GM12874 (cell line): Measurements from ENCODE around the gene FBXL7.

ENCODE experiments used
- TF ChIP-seq, protein P1 (sequence below): IDR thresholded peaks from 2 replicates; pipeline ENCODE4 v1.5.1; 2011; ENCODE audit warnings: low read depth, mild to moderate bottlenecking, control low read depth, low read length, moderate library complexity; ENCODE audit not compliant: insufficient read depth

FBXL7 gene

DNA sequence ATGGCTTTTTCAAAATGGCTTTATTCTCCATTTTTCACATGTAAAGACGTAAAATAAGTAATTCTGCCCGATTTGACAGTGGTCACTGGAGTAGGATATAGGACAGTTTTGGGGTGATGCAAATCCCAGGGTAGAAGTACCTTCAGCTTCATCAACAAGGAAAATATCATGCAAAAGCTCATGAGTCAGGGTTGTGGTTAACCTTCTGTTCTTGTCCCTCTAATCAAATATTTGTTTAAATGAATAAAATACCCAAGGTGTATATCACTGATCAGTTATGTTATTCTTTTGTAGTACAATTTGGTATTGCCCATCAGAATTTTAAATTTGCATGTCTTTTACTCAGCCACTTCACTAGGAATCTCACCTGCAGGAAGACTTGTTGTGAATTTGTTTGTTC is 40.0 kb downstream of the FBXL7 start:
- TF ChIP-seq, protein P1, sequence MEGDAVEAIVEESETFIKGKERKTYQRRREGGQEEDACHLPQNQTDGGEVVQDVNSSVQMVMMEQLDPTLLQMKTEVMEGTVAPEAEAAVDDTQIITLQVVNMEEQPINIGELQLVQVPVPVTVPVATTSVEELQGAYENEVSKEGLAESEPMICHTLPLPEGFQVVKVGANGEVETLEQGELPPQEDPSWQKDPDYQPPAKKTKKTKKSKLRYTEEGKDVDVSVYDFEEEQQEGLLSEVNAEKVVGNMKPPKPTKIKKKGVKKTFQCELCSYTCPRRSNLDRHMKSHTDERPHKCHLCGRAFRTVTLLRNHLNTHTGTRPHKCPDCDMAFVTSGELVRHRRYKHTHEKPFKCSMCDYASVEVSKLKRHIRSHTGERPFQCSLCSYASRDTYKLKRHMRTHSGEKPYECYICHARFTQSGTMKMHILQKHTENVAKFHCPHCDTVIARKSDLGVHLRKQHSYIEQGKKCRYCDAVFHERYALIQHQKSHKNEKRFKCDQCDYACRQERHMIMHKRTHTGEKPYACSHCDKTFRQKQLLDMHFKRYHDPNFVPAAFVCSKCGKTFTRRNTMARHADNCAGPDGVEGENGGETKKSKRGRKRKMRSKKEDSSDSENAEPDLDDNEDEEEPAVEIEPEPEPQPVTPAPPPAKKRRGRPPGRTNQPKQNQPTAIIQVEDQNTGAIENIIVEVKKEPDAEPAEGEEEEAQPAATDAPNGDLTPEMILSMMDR = no peak

DNA sequence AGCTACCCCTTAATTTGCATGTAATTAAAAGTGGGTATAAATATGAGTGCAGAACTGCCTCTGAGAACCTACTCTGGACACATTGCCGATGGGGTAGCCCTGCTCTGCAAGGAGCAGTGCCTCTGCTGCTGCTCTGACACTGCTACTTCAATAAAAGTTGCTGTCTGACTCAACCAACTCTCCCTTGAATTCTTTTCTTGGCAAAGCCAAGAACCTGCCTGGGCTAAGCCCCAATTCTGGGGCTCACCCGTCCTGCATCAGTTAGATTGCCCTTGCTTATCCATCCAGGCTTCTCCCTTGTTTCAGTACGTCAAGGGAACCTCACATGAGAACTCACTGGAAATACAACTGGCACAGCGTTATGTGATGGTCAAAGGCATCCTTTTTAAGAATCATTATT is 44.1 kb downstream of the FBXL7 start:
- TF ChIP-seq, protein P1 = no peak

DNA sequence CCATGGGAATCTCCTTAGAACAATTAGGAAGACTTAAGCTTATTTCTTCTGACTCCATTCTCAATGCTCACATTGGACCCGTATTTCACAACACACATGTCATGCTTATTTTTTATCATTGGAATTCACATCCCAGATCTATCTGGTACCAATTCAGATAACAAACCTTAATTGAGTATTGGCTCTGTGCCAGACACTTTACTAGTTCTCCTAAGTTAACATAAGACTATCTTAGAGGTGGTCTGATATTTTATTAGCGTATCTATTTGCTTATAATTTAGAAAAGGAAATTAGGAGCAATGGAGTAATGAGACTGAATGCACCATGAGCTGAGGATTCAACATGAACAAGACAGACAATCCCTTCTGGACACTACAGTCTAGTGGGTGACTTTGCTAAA is 45.1 kb downstream of the FBXL7 start:
- TF ChIP-seq, protein P1 = no peak

DNA sequence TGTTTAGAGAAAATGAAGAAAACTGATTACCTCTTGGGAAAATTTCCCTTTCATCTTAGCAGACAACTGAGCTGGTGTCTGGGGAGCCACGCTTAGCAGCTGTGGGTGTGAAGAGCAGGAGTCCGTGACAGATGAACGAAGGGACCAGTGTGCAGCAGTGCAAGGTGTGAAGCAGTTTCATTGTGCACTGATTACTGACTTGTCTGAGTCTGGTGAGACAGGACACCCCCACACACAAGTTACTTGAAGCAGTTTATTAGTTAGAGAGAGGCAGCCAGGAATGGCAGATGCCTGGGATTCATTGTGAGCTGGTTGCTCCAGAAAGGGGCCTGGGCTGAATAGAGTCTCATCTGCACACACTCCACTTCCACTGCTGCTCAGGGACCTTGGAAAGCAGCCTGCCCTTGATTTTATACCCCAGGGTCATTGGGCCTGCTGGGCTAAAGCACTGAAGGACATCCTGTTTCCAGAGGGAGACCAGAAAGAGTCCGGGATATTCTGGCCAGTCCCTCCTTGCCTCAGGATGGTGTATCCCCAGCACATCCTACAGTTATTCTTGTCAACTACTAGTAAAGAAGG is 47.4 kb downstream of the FBXL7 start:
- TF ChIP-seq, protein P1 = no peak

DNA sequence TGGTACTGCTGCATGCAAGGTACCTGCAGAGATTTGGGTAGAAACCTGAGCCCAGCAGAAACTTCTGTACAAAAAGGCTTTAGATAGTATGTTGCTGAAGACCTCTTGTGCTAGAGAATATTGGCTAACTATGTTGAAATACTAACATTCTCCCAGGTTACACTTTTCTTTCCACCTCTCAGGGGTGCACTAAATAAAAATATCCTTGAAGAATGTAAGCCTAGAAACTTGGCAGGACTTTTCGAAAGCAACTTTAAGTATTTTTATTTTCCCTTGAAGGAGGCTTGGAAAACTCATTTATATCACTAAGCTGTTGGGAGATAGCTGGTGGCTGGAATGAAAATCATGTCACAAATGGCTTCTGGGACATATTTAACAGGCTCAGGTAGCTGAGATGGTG is 50.0 kb downstream of the FBXL7 start:
- TF ChIP-seq, protein P1 = no peak

DNA sequence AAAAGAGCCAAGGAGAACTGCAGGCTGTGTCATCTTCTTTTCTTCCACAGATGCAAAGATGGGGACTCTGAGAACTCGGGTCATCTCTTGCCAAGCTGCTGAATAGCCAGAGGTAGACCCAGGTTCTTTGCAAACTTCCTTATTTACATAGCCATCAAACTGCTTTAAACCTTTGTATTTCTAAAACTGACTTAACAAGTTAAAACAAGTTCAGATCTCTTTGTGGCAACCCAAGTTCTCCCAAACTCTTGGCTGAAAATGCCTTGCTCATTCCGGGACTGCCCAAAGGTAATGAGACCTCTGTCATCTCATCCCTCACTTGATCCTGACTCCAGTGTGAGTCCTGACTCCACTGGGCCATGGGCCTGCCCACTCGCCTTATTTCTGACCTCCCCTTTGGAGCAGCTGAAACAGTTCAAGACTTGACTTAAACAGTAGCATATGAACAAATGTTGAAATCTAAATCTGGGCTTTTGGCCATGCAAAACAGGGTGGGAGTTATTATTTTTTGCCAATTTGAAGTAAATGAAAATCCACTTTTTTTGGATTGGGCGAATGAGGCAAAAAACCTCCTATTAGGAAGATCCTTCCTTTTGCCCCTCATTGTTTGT is 50.6 kb downstream of the FBXL7 start:
- TF ChIP-seq, protein P1 = no peak

DNA sequence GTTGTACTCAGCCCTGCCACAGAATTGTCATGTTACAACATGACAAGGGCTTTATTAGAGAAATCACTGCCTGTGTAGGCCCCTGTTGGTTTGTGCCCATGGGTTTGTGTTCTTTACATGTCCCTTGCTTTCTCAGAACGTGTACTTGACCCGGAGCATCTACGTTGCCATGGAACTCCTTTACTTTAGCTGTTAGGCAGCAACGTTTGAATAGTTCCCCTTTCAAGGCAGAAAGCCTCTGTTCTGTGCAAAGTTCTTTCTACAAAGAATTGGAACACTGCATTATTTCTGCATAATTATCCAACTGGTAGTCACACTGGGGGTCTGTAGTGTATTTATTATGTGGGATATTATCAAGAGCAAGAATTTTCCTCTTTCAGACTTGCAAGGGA is 51.1 kb downstream of the FBXL7 start:
- TF ChIP-seq, protein P1 = no peak
